HCT116 (cell line): Measurements from ENCODE around the gene CADPS2. TPM values are rescaled to one million over a fixed set of nuclear protein-coding genes. Genes with fewer than 3 reads are reported as not detected.

Experiments used
- ATAC-seq: fragments of 200-7000 bp; cut with Tn5 transposase; 2 replicates; pipeline ENCODE4 v1.9.1; 2020; ENCODE audit warnings: mild to moderate bottlenecking, moderate library complexity
- BruUV-seq: library from RNA; stranded (reverse); fragments of 400-500 nt; replicated peaks from 2 replicates; lab custom pipeline; 2021; lab: Mats Ljungman, UMichigan
- CTCF ChIA-PET: fragments of 300-600 bp; sonication (Branson Sonifier 250); formaldehyde crosslinking; loops from one replicate; lab custom pipeline; 2021; ENCODE audit warnings: antibody characterized with exemption; lab: Charles Lee
- POLR2A ChIA-PET: fragments of 300-600, 350-600 bp; sonication (Branson Sonifier 250); formaldehyde crosslinking; loops from one replicate; lab custom pipeline; 2021; ENCODE audit warnings: antibody characterized with exemption; lab: Charles Lee
- RAD21 ChIA-PET, 2 experiments: fragments of 300-600 bp; sonication (Branson Sonifier 250); formaldehyde crosslinking; loops; one replicate each; lab custom pipeline; 2023; ENCODE audit warnings: low total read pairs in 2 of 2; ENCODE audit not compliant: uncharacterized antibody in 2 of 2, unreplicated experiment in 2 of 2, low non-redundant PET in 1 of 2; lab: Charles Lee
- DNase-seq: peaks from one replicate; pipeline ENCODE4 v3.0.0-alpha.2; 2010; ENCODE audit warnings: low read depth, low spot score
- H2AFZ ChIP-seq: fragments of 200-600 bp; shearing (Covaris generic), sonication (generic); 2 replicates; pipeline ENCODE4 v1.6.1; 2017; ENCODE audit warnings: low read depth, mixed run types, mixed read lengths, antibody characterized with exemption, low read length; ENCODE audit not compliant: poor library complexity, severe bottlenecking
- H3K27ac ChIP-seq: 2 replicates; pipeline ENCODE4 v1.5.1; 2012; ENCODE audit warnings: low read depth, low read length
- H3K27me3 ChIP-seq: fragments of 200-600 bp; sonication (generic); 2 replicates; pipeline ENCODE4 v1.6.1; 2016; ENCODE audit warnings: mixed run types, low read length, mixed read lengths; ENCODE audit not compliant: insufficient read depth
- H3K36me3 ChIP-seq, 2 experiments: fragments of 200-500 bp in 1 of 2; fragments of 200-600 bp in 1 of 2; sonication (Bioruptor generic) in 1 of 2; sonication (generic) in 1 of 2; 2 replicates each; pipeline versions ENCODE4 v1.5.1 to v1.6.1; 2014 to 2016; ENCODE audit warnings: low read length in 2 of 2, inconsistent platforms in 1 of 2, mixed read lengths in 1 of 2, mixed run types in 1 of 2; ENCODE audit not compliant: insufficient read depth in 2 of 2, control insufficient read depth in 1 of 2
- H3K4me1 ChIP-seq, 2 experiments: fragments of 200-600 bp in 1 of 2; sonication (generic) in 1 of 2; 2 replicates each; pipeline versions ENCODE4 v1.5.1 to v1.6.1; 2012 to 2017; ENCODE audit warnings: low read length in 2 of 2, inconsistent platforms in 1 of 2, mild to moderate bottlenecking in 1 of 2, mixed read lengths in 1 of 2, mixed run types in 1 of 2, moderate library complexity in 1 of 2; ENCODE audit not compliant: insufficient read depth in 2 of 2, control insufficient read depth in 1 of 2
- H3K4me2 ChIP-seq: fragments of 200-600 bp; sonication (generic); 2 replicates; pipeline ENCODE4 v1.6.1; 2017; ENCODE audit warnings: mixed run types, low read length, mixed read lengths
- H3K4me3 ChIP-seq, 2 experiments: fragments of 200-600 bp in 1 of 2; sonication (generic) in 1 of 2; replicated peaks in 1 of 2; 2 replicates each; pipeline ENCODE4 v1.5.1; 2011 to 2016; ENCODE audit warnings: low read length in 2 of 2, control low read depth in 1 of 2, low read depth in 1 of 2, mild to moderate bottlenecking in 1 of 2, mixed read lengths in 1 of 2, mixed run types in 1 of 2
- H3K79me2 ChIP-seq: fragments of 200-600 bp; sonication (generic); 2 replicates; pipeline ENCODE4 v1.6.1; 2017; ENCODE audit warnings: mild to moderate bottlenecking, mixed run types, low read length, moderate library complexity, mixed read lengths; ENCODE audit not compliant: insufficient read depth
- H3K9ac ChIP-seq: fragments of 200-600 bp; sonication (generic); 2 replicates; pipeline ENCODE4 v1.6.1; 2016; ENCODE audit warnings: low read length, mixed read lengths
- H3K9me2 ChIP-seq: fragments of 200-600 bp; sonication (generic), shearing (Covaris generic); 2 replicates; pipeline ENCODE4 v1.6.1; 2017; ENCODE audit warnings: mixed run types, mild to moderate bottlenecking, moderate library complexity; ENCODE audit not compliant: insufficient read depth
- H3K9me3 ChIP-seq, 2 experiments: fragments of 200-500 bp in 1 of 2; fragments of 200-600 bp in 1 of 2; sonication (Bioruptor generic) in 1 of 2; sonication (generic) in 1 of 2; 2 replicates each; pipeline ENCODE4 v1.6.1; 2014 to 2017; ENCODE audit warnings: low read length in 2 of 2, mixed read lengths in 2 of 2, inconsistent platforms in 1 of 2, low read depth in 1 of 2, mild to moderate bottlenecking in 1 of 2, mixed run types in 1 of 2, moderate library complexity in 1 of 2; ENCODE audit not compliant: control insufficient read depth in 1 of 2, insufficient read depth in 1 of 2
- H4K20me1 ChIP-seq: fragments of 200-600 bp; sonication (generic), shearing (Covaris generic); 2 replicates; pipeline ENCODE4 v1.6.1; 2017; ENCODE audit warnings: mixed run types, mild to moderate bottlenecking, moderate library complexity; ENCODE audit not compliant: insufficient read depth
- CBX3 ChIP-seq: IDR thresholded peaks from 2 replicates; pipeline ENCODE4 v1.6.1; 2012; ENCODE audit warnings: low read depth
- CEBPB ChIP-seq: IDR thresholded peaks from 2 replicates; pipeline ENCODE4 v1.6.1; 2012; ENCODE audit warnings: low read depth
- ELF1 ChIP-seq: IDR thresholded peaks from 2 replicates; pipeline ENCODE4 v1.6.1; 2012; ENCODE audit warnings: low read depth, borderline replicate concordance
- EZH2phosphoT487 ChIP-seq: fragments of 200-600 bp; IDR thresholded peaks from 2 replicates; pipeline ENCODE4 v1.6.1; 2018; ENCODE audit warnings: antibody characterized with exemption, borderline replicate concordance
- FOSL1 ChIP-seq: IDR thresholded peaks from 2 replicates; pipeline ENCODE4 v1.6.1; 2012; ENCODE audit warnings: low read depth
- JUND ChIP-seq: IDR thresholded peaks from 2 replicates; pipeline ENCODE4 v1.6.1; 2012
- POLR2A ChIP-seq: IDR thresholded peaks from 2 replicates; pipeline ENCODE4 v1.7.0; 2011; ENCODE audit warnings: borderline replicate concordance; ENCODE audit not compliant: insufficient read depth, insufficient read length; ENCODE audit errors: extremely low read depth
- POLR2AphosphoS5 ChIP-seq: IDR thresholded peaks from 2 replicates; pipeline ENCODE4 v1.6.1; 2011; ENCODE audit warnings: mild to moderate bottlenecking, low read depth, low read length, moderate library complexity
- RAD21 ChIP-seq: IDR thresholded peaks from 2 replicates; pipeline ENCODE4 v1.6.1; 2012; ENCODE audit warnings: low read depth, mild to moderate bottlenecking
- SP1 ChIP-seq: IDR thresholded peaks from 2 replicates; pipeline ENCODE4 v1.6.1; 2012; ENCODE audit warnings: low read depth
- SRF ChIP-seq: IDR thresholded peaks from 2 replicates; pipeline ENCODE4 v1.6.1; 2012; ENCODE audit warnings: low read depth
- YY1 ChIP-seq: IDR thresholded peaks from 2 replicates; pipeline ENCODE4 v1.6.1; 2011; ENCODE audit warnings: low read length, low read depth, moderate library complexity, mild to moderate bottlenecking; ENCODE audit not compliant: insufficient replicate concordance; ENCODE audit errors: extremely low read depth
- ZFX ChIP-seq: fragments of 450-650 bp; IDR thresholded peaks from 2 replicates; pipeline ENCODE4 v1.6.1; 2017
- intact Hi-C: fragments of 100-400 bp; cut with micrococcal nuclease; formaldehyde crosslinking; loops from 2 replicates; pipeline ENCODE4 v1.10.0; 2022
- total RNA-seq: library from RNA; stranded (reverse); gene quantifications from one replicate; pipeline ENCODE4 v1.2.1, GENCODE V29; 2021; ENCODE audit not compliant: unreplicated experiment
- TF ChIP-seq, protein P1 (sequence below): IDR thresholded peaks from 2 replicates; pipeline ENCODE4 v1.6.1; 2011; ENCODE audit warnings: mild to moderate bottlenecking, low read length, moderate library complexity; ENCODE audit not compliant: insufficient replicate concordance; ENCODE audit errors: extremely low read depth

Gene CADPS2
- total RNA-seq, 1 experiment from 2014 or later, result 7.5 TPM

DNA sequence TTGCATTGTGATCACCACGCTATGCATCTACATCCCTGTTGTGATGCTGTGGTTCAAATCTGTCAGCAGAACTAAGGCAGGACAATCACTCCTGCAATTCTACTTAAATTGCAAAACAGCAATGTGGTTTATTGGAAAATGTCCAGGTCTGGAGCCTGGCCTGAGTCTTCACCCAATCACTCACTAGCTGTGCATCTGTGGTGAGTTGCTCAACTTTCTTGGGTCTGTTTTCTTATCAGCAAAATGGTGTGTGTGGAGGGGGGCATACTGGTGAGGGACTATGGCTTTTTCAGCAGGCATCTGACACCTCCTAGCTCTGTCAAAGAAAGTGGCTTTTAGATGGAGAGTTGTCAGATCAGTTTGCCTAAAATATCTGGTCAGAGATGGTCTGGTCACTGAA, 473.4 kb downstream of the CADPS2 start:
- no peaks in the 10 kb centered on the region for H3K4me1 ChIP-seq
- intact Hi-C loops, result no loop called here
- H2AFZ ChIP-seq, result no peak overlapping the region
- no peak overlapping the region for H3K4me2 ChIP-seq
- no peaks in the 10 kb centered on the region for H3K9me3 ChIP-seq
- DNase-seq (no peak), ATAC-seq (no peak)
- POLR2A ChIA-PET, result no interaction called here
- no peak for TF ChIP-seq ZFX
- no peak for TF ChIP-seq ELF1
- TF ChIP-seq JUND, result no peak
- no peak for TF ChIP-seq YY1
- TF ChIP-seq FOSL1, result no peak
- TF ChIP-seq RAD21, result no peak
- TF ChIP-seq POLR2AphosphoS5, result no peak
- no peak for TF ChIP-seq SP1
- TF ChIP-seq, protein P1, sequence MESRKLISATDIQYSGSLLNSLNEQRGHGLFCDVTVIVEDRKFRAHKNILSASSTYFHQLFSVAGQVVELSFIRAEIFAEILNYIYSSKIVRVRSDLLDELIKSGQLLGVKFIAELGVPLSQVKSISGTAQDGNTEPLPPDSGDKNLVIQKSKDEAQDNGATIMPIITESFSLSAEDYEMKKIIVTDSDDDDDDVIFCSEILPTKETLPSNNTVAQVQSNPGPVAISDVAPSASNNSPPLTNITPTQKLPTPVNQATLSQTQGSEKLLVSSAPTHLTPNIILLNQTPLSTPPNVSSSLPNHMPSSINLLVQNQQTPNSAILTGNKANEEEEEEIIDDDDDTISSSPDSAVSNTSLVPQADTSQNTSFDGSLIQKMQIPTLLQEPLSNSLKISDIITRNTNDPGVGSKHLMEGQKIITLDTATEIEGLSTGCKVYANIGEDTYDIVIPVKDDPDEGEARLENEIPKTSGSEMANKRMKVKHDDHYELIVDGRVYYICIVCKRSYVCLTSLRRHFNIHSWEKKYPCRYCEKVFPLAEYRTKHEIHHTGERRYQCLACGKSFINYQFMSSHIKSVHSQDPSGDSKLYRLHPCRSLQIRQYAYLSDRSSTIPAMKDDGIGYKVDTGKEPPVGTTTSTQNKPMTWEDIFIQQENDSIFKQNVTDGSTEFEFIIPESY, result no peak
- TF ChIP-seq POLR2A, result no peak
- no peak for TF ChIP-seq CBX3
- TF ChIP-seq CEBPB, result no peak
- no peak for TF ChIP-seq SRF
- TF ChIP-seq EZH2phosphoT487, result no peak
- no TSS peak for BruUV-seq
- no peak overlapping the region for H3K9ac ChIP-seq
- RAD21 ChIA-PET, result no interaction called here
- H3K27ac ChIP-seq, result no peak overlapping the region
- H3K9me2 ChIP-seq, result no peaks in the 10 kb centered on the region
- CTCF ChIA-PET, result no interaction called here
- no peaks in the 10 kb centered on the region for H4K20me1 ChIP-seq
- no peak overlapping the region for H3K4me3 ChIP-seq
- no peaks in the 10 kb centered on the region for H3K27me3 ChIP-seq
- H3K36me3 ChIP-seq, result no peaks in the 10 kb centered on the region
- no peaks in the 10 kb centered on the region for H3K79me2 ChIP-seq
